ENCODE data around the gene IPO9.
A peak's percentile ranks its signal among the peaks of the same experiment; 100 is the strongest.

Gene IPO9

GRCh38 chr1:201885531-201886075 lies 56.6 kb downstream of the IPO9 start:
- Histone ChIP-seq H3K36me3 (ENCODE audit: control insufficient read depth in 5 of 5, insufficient read depth in 5 of 5, low read length in 5 of 5) (no peaks in the 10 kb centered on the region), H3K4me3 (ENCODE audit: low read depth in 1 of 5, low read length in 5 of 5) (no peak overlapping the region), H3K9ac (ENCODE audit: low read length in 5 of 5) (no peak overlapping the region), H3K27ac (ENCODE audit: low read depth, low read length) (no peak overlapping the region), H3K4me1 (ENCODE audit: control insufficient read depth in 5 of 5, insufficient read depth in 5 of 5, low read length in 5 of 5) (peaks cover 0 to 30% (median 20%) of the 10 kb centered on the region in 5 donors), H3K9me3 (ENCODE audit: control insufficient read depth in 5 of 5, low read length in 5 of 5) (no peaks in the 10 kb centered on the region), H3K27me3 (ENCODE audit: control insufficient read depth in 5 of 5, insufficient read depth in 4 of 5, low read length in 5 of 5) (peaks cover 0 to 3% (median 0%) of the 10 kb centered on the region in 5 donors)

- H3K4me3 ChIP-seq (ENCODE audit: low read depth in 1 of 5, low read length in 5 of 5), result no peak overlapping the region
- no peaks in the 10 kb centered on the region for H3K9me3 ChIP-seq (ENCODE audit: control insufficient read depth in 5 of 5, low read length in 5 of 5)
- no peaks in the 10 kb centered on the region for H3K36me3 ChIP-seq (ENCODE audit: control insufficient read depth in 5 of 5, insufficient read depth in 5 of 5, low read length in 5 of 5)
- H3K4me1 ChIP-seq (ENCODE audit: control insufficient read depth in 5 of 5, insufficient read depth in 5 of 5, low read length in 5 of 5), result peaks cover 0 to 30% (median 20%) of the 10 kb centered on the region in 5 donors
- H3K27ac ChIP-seq (ENCODE audit: low read depth, low read length), result no peak overlapping the region
- H3K27me3 ChIP-seq (ENCODE audit: control insufficient read depth in 5 of 5, insufficient read depth in 4 of 5, low read length in 5 of 5), result peaks cover 0 to 3% (median 0%) of the 10 kb centered on the region in 5 donors
- H3K9ac ChIP-seq (ENCODE audit: low read length in 5 of 5), result no peak overlapping the region
These were observed 57.3 kb downstream of the IPO9 start for GRCh38 chr1:201886103-201886885.

- Histone ChIP-seq H3K4me3 (ENCODE audit: low read depth in 1 of 5, low read length in 5 of 5) (no peak overlapping the region), H3K9ac (ENCODE audit: low read length in 5 of 5) (no peak overlapping the region), H3K27ac (ENCODE audit: low read depth, low read length) (no peak overlapping the region), H3K36me3 (ENCODE audit: control insufficient read depth in 5 of 5, insufficient read depth in 5 of 5, low read length in 5 of 5) (no peaks in the 10 kb centered on the region), H3K9me3 (ENCODE audit: control insufficient read depth in 5 of 5, low read length in 5 of 5) (no peaks in the 10 kb centered on the region), H3K27me3 (ENCODE audit: control insufficient read depth in 5 of 5, insufficient read depth in 4 of 5, low read length in 5 of 5) (peaks cover 0 to 3% (median 0%) of the 10 kb centered on the region in 5 donors), H3K4me1 (ENCODE audit: control insufficient read depth in 5 of 5, insufficient read depth in 5 of 5, low read length in 5 of 5) (peaks cover 0 to 30% (median 20%) of the 10 kb centered on the region in 5 donors)
These were observed 58.3 kb downstream of the IPO9 start for GRCh38 chr1:201887116-201887866.

GRCh38 chr1:201888282-201889089 lies 59.5 kb downstream of the IPO9 start, which contains the start of gene SHISA4:
TSS of gene SHISA4 (plus strand) at chr1:201888898. CDS start at chr1:201888995, 97 bp downstream.
- H3K27me3 ChIP-seq (ENCODE audit: control insufficient read depth in 5 of 5, insufficient read depth in 4 of 5, low read length in 5 of 5), result peaks cover 0 to 3% (median 0%) of the 10 kb centered on the region in 5 donors
- H3K9ac ChIP-seq (ENCODE audit: low read length in 5 of 5), result peak within 1 kb of the TSS in 4 of 5 donors; percentile 64 to 76 (median 72)
- H3K4me1 ChIP-seq (ENCODE audit: control insufficient read depth in 5 of 5, insufficient read depth in 5 of 5, low read length in 5 of 5), result peaks cover 0 to 28% (median 20%) of the 10 kb centered on the region in 5 donors
- no peaks in the 10 kb centered on the region for H3K9me3 ChIP-seq (ENCODE audit: control insufficient read depth in 5 of 5, low read length in 5 of 5)
- no peak within 1 kb of the TSS for H3K27ac ChIP-seq (ENCODE audit: low read depth, low read length)
- no peaks in the 10 kb centered on the region for H3K36me3 ChIP-seq (ENCODE audit: control insufficient read depth in 5 of 5, insufficient read depth in 5 of 5, low read length in 5 of 5)
- H3K4me3 ChIP-seq (ENCODE audit: low read depth in 1 of 5, low read length in 5 of 5), result peak within 1 kb of the TSS; percentile 26 to 88 (median 85)

- H3K9me3 ChIP-seq (ENCODE audit: control insufficient read depth in 5 of 5, low read length in 5 of 5), result no peaks in the 10 kb centered on the region
- peaks cover 0 to 19% (median 15%) of the 10 kb centered on the region in 5 donors for H3K4me1 ChIP-seq (ENCODE audit: control insufficient read depth in 5 of 5, insufficient read depth in 5 of 5, low read length in 5 of 5)
- peak overlapping the region in 4 of 5 donors; percentile 64 to 76 (median 72) for H3K9ac ChIP-seq (ENCODE audit: low read length in 5 of 5)
- H3K4me3 ChIP-seq (ENCODE audit: low read depth in 1 of 5, low read length in 5 of 5), result peak overlapping the region; percentile 26 to 88 (median 85)
- no peaks in the 10 kb centered on the region for H3K36me3 ChIP-seq (ENCODE audit: control insufficient read depth in 5 of 5, insufficient read depth in 5 of 5, low read length in 5 of 5)
- no peak overlapping the region for H3K27ac ChIP-seq (ENCODE audit: low read depth, low read length)
- H3K27me3 ChIP-seq (ENCODE audit: control insufficient read depth in 5 of 5, insufficient read depth in 4 of 5, low read length in 5 of 5), result peaks cover 0 to 3% (median 0%) of the 10 kb centered on the region in 5 donors
These were observed 60.4 kb downstream of the IPO9 start for GRCh38 chr1:201889090-201889968.

GRCh38 chr1:201890223-201890622 lies 61.3 kb downstream of the IPO9 start:
- H3K27ac ChIP-seq (ENCODE audit: low read depth, low read length), result no peak overlapping the region
- no peaks in the 10 kb centered on the region for H3K36me3 ChIP-seq (ENCODE audit: control insufficient read depth in 5 of 5, insufficient read depth in 5 of 5, low read length in 5 of 5)
- H3K9ac ChIP-seq (ENCODE audit: low read length in 5 of 5), result no peak overlapping the region
- H3K4me3 ChIP-seq (ENCODE audit: low read depth in 1 of 5, low read length in 5 of 5), result no peak overlapping the region
- peaks cover 0 to 3% (median 0%) of the 10 kb centered on the region in 5 donors for H3K27me3 ChIP-seq (ENCODE audit: control insufficient read depth in 5 of 5, insufficient read depth in 4 of 5, low read length in 5 of 5)
- H3K9me3 ChIP-seq (ENCODE audit: control insufficient read depth in 5 of 5, low read length in 5 of 5), result no peaks in the 10 kb centered on the region
- H3K4me1 ChIP-seq (ENCODE audit: control insufficient read depth in 5 of 5, insufficient read depth in 5 of 5, low read length in 5 of 5), result peaks cover 0 to 16% (median 15%) of the 10 kb centered on the region in 5 donors

- no peak overlapping the region for H3K27ac ChIP-seq (ENCODE audit: low read depth, low read length)
These were observed 62.0 kb downstream of the IPO9 start for GRCh38 chr1:201890806-201891450.

GRCh38 chr1:201891451-201892045 lies 62.6 kb downstream of the IPO9 start:
- H3K9ac ChIP-seq (ENCODE audit: low read length in 5 of 5), result no peak overlapping the region
- no peak overlapping the region for H3K4me3 ChIP-seq (ENCODE audit: low read depth in 1 of 5, low read length in 5 of 5)
- peaks cover 0 to 2% (median 0%) of the 10 kb centered on the region in 5 donors for H3K36me3 ChIP-seq (ENCODE audit: control insufficient read depth in 5 of 5, insufficient read depth in 5 of 5, low read length in 5 of 5)
- H3K27me3 ChIP-seq (ENCODE audit: control insufficient read depth in 5 of 5, insufficient read depth in 4 of 5, low read length in 5 of 5), result peaks cover 0 to 3% (median 0%) of the 10 kb centered on the region in 5 donors
- H3K27ac ChIP-seq (ENCODE audit: low read depth, low read length), result no peak overlapping the region
- peaks cover 2 to 20% (median 18%) of the 10 kb centered on the region in 5 donors for H3K4me1 ChIP-seq (ENCODE audit: control insufficient read depth in 5 of 5, insufficient read depth in 5 of 5, low read length in 5 of 5)
- H3K9me3 ChIP-seq (ENCODE audit: control insufficient read depth in 5 of 5, low read length in 5 of 5), result no peaks in the 10 kb centered on the region

More at GRCh38 chr1:201890806-201891450, 62.0 kb downstream of the IPO9 start:
- no peak overlapping the region for H3K9ac ChIP-seq (ENCODE audit: low read length in 5 of 5)
- peaks cover 2 to 16% (median 15%) of the 10 kb centered on the region in 5 donors for H3K4me1 ChIP-seq (ENCODE audit: control insufficient read depth in 5 of 5, insufficient read depth in 5 of 5, low read length in 5 of 5)
- H3K36me3 ChIP-seq (ENCODE audit: control insufficient read depth in 5 of 5, insufficient read depth in 5 of 5, low read length in 5 of 5), result no peaks in the 10 kb centered on the region
- no peaks in the 10 kb centered on the region for H3K9me3 ChIP-seq (ENCODE audit: control insufficient read depth in 5 of 5, low read length in 5 of 5)
- peaks cover 0 to 3% (median 0%) of the 10 kb centered on the region in 5 donors for H3K27me3 ChIP-seq (ENCODE audit: control insufficient read depth in 5 of 5, insufficient read depth in 4 of 5, low read length in 5 of 5)
- no peak overlapping the region for H3K4me3 ChIP-seq (ENCODE audit: low read depth in 1 of 5, low read length in 5 of 5)

All from subcutaneous abdominal adipose tissue (tissue), 5 donors.